ENCODE data around the gene OBSL1.

DNA sequence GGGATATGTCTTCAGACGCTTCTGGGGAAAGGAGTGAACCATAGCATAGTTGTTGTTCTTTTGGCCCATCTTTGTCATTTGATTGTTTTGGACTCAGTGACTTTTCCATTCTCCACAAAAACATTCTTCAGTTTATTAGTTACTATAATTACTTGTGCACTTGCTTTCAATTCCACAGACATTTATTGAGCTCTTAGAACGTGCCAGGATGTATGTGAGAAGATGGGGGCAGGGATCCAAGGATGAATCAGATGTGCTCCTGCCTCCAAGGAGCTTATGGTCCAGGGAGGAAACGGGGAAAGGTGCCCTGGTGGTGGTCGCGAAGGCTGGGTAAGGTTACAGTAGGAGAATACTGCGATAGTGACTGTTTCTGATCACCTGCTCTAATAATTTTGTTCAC is 49.2 kb upstream of the OBSL1 start:
- TF ChIP-seq PAX8 (IDR thresholded peaks at IDR 0.05) (no peak), TAF1 (IDR thresholded peaks at IDR 0.05; ENCODE audit: borderline replicate concordance, low read depth, low read length) (no peak), CEBPB (IDR thresholded peaks at IDR 0.05; ENCODE audit: borderline replicate concordance in 1 of 2, low read depth in 2 of 2, low read length in 2 of 2) (no peak), SRF (IDR thresholded peaks at IDR 0.05; ENCODE audit: low read depth in 2 of 2, low read length in 2 of 2) (no peak), SUZ12 (IDR thresholded peaks at IDR 0.05; ENCODE audit: unreplicated experiment) (no peak), SP1 (IDR thresholded peaks at IDR 0.05; ENCODE audit: low read depth, low read length) (no peak), YY1 (IDR thresholded peaks at IDR 0.05; ENCODE audit: low read depth, low read length) (no peak), POLR2AphosphoS5 (IDR thresholded peaks at IDR 0.05; ENCODE audit: low read length) (no peak)
- TF ChIP-seq, protein P1, sequence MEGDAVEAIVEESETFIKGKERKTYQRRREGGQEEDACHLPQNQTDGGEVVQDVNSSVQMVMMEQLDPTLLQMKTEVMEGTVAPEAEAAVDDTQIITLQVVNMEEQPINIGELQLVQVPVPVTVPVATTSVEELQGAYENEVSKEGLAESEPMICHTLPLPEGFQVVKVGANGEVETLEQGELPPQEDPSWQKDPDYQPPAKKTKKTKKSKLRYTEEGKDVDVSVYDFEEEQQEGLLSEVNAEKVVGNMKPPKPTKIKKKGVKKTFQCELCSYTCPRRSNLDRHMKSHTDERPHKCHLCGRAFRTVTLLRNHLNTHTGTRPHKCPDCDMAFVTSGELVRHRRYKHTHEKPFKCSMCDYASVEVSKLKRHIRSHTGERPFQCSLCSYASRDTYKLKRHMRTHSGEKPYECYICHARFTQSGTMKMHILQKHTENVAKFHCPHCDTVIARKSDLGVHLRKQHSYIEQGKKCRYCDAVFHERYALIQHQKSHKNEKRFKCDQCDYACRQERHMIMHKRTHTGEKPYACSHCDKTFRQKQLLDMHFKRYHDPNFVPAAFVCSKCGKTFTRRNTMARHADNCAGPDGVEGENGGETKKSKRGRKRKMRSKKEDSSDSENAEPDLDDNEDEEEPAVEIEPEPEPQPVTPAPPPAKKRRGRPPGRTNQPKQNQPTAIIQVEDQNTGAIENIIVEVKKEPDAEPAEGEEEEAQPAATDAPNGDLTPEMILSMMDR (IDR thresholded peaks at IDR 0.05 in 2 of 3, conservative IDR thresholded peaks at IDR 0.05 in 1 of 3; ENCODE audit: control insufficient read depth in 2 of 3, extremely low read depth in 1 of 3, insufficient read depth in 1 of 3, low read depth in 3 of 3, low read length in 3 of 3), result no peak
- TF ChIP-seq, protein P2, sequence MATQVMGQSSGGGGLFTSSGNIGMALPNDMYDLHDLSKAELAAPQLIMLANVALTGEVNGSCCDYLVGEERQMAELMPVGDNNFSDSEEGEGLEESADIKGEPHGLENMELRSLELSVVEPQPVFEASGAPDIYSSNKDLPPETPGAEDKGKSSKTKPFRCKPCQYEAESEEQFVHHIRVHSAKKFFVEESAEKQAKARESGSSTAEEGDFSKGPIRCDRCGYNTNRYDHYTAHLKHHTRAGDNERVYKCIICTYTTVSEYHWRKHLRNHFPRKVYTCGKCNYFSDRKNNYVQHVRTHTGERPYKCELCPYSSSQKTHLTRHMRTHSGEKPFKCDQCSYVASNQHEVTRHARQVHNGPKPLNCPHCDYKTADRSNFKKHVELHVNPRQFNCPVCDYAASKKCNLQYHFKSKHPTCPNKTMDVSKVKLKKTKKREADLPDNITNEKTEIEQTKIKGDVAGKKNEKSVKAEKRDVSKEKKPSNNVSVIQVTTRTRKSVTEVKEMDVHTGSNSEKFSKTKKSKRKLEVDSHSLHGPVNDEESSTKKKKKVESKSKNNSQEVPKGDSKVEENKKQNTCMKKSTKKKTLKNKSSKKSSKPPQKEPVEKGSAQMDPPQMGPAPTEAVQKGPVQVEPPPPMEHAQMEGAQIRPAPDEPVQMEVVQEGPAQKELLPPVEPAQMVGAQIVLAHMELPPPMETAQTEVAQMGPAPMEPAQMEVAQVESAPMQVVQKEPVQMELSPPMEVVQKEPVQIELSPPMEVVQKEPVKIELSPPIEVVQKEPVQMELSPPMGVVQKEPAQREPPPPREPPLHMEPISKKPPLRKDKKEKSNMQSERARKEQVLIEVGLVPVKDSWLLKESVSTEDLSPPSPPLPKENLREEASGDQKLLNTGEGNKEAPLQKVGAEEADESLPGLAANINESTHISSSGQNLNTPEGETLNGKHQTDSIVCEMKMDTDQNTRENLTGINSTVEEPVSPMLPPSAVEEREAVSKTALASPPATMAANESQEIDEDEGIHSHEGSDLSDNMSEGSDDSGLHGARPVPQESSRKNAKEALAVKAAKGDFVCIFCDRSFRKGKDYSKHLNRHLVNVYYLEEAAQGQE (IDR thresholded peaks at IDR 0.05; ENCODE audit: low read depth, low read length), result no peak
